Progenitor cell of endocrine pancreas (in vitro differentiated cells): ENCODE data around the gene RBM26. TPM values are rescaled to one million over a fixed set of nuclear protein-coding genes. Genes with fewer than 3 reads are reported as not detected.

ENCODE experiments used
- DNase-seq: peaks from one replicate; pipeline ENCODE4 v3.0.0; 2021; ENCODE audit warnings: low spot score; ENCODE audit not compliant: unreplicated experiment
- H3K27ac Mint-ChIP-seq: 2 replicates; pipeline ENCODE4 v1.8.0; 2021; ENCODE audit warnings: mild to moderate bottlenecking, moderate library complexity, mixed read lengths
- H3K27me3 Mint-ChIP-seq: 2 replicates; pipeline ENCODE4 v1.8.0; 2021; ENCODE audit warnings: mixed read lengths
- H3K36me3 Mint-ChIP-seq: 2 replicates; pipeline ENCODE4 v1.8.0; 2022; ENCODE audit warnings: mixed read lengths; ENCODE audit not compliant: insufficient read depth
- H3K4me1 Mint-ChIP-seq: 2 replicates; pipeline ENCODE4 v1.8.0; 2021; ENCODE audit warnings: low read depth, mixed read lengths
- H3K4me3 Mint-ChIP-seq: 2 replicates; pipeline ENCODE4 v1.8.0; 2021; ENCODE audit warnings: low read depth, mild to moderate bottlenecking, moderate library complexity, mixed read lengths
- H3K9me3 Mint-ChIP-seq: 2 replicates; pipeline ENCODE4 v1.8.0; 2021; ENCODE audit warnings: low read depth, mixed read lengths
- total RNA-seq: library from RNA; stranded (reverse); gene quantifications from 2 replicates; pipeline ENCODE4 v1.2.1, GENCODE V29; 2021
- TF ChIP-seq, protein P1 (sequence below): fragments of 200-600 bp; sonication (generic); IDR thresholded peaks from one replicate; pipeline ENCODE4 v1.5.0; 2021; ENCODE audit warnings: antibody characterized with exemption, mild to moderate bottlenecking; ENCODE audit not compliant: unreplicated experiment

Gene RBM26
- total RNA-seq, 1 donor from 2014 or later = 81.2 TPM

DNA sequence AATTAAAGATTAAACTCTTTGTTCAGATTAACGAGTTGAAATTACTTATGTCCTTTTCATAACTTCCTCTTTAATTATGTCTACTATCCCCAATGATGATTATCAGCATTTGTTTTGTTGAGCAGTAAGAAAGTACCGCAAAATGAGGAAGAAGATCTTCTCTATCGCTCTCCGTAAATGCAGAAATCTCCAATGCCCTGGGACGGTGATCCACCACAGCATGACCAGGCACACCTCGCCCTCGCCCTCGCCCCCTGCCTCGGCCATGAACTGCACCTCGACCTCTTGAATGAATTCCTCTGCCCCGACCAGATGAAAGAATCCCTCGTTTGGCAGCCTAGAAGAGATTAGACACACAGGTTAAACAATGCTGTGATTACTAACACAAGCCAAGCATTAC lies 69.1 kb downstream of the RBM26 start:
- TF ChIP-seq, protein P1, sequence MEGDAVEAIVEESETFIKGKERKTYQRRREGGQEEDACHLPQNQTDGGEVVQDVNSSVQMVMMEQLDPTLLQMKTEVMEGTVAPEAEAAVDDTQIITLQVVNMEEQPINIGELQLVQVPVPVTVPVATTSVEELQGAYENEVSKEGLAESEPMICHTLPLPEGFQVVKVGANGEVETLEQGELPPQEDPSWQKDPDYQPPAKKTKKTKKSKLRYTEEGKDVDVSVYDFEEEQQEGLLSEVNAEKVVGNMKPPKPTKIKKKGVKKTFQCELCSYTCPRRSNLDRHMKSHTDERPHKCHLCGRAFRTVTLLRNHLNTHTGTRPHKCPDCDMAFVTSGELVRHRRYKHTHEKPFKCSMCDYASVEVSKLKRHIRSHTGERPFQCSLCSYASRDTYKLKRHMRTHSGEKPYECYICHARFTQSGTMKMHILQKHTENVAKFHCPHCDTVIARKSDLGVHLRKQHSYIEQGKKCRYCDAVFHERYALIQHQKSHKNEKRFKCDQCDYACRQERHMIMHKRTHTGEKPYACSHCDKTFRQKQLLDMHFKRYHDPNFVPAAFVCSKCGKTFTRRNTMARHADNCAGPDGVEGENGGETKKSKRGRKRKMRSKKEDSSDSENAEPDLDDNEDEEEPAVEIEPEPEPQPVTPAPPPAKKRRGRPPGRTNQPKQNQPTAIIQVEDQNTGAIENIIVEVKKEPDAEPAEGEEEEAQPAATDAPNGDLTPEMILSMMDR = no peak
- H3K36me3 Mint-ChIP-seq = peaks cover 32% of the 10 kb centered on the region
- H3K27me3 Mint-ChIP-seq = no peaks in the 10 kb centered on the region
- no peak overlapping the region for H3K4me3 Mint-ChIP-seq
- H3K27ac Mint-ChIP-seq = peak overlapping the region; percentile 83
- DNase-seq = no peak
- H3K4me1 Mint-ChIP-seq = peaks cover 9% of the 10 kb centered on the region
- no peaks in the 10 kb centered on the region for H3K9me3 Mint-ChIP-seq

DNA sequence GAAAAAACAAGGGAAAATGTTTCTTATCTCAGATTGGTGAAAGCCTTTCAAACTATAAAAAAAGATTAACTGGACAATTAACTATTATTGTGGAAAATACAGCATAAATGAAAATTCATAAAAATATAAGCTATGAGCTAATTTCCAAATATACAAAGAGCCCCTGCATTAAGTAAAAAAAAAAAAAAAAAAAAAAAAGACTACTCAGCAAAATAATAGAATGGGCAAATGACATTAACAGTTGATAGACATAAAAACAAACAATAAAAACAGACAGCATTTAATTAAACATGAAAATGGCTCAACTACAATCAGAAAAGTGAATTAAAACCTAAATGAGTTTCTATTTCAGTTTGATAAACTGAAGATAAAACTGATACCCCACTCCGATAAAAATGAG lies 77.5 kb downstream of the RBM26 start:
- peaks cover 10% of the 10 kb centered on the region for H3K36me3 Mint-ChIP-seq

DNA sequence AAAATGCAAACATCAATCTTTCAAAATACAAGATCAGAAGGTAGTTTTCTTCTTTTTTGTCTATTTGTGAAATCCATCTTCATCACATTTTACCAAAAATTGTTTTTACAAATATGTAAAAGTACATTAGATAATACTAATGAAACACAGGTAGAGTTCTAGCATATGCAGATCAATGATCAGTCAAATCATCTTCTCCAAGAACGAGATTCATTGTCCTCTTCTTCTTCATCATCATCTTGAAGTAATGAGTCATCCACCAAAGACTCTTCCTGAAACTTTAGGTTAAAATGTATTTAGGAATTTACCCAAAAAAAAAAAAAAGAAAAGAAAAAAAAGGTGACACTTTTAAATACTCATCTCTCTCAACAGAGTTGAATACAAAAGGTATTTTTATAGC lies 85.6 kb downstream of the RBM26 start:
- peaks cover 13% of the 10 kb centered on the region for H3K36me3 Mint-ChIP-seq
- no peaks in the 10 kb centered on the region for H3K9me3 Mint-ChIP-seq
- H3K27me3 Mint-ChIP-seq = no peaks in the 10 kb centered on the region
- H3K4me1 Mint-ChIP-seq = no peaks in the 10 kb centered on the region
- TF ChIP-seq, protein P1 = no peak
- H3K4me3 Mint-ChIP-seq = no peak overlapping the region
- H3K27ac Mint-ChIP-seq = no peak overlapping the region
- DNase-seq = no peak

More for the DNA sequence above, 77.5 kb downstream of the RBM26 start:
- H3K27ac Mint-ChIP-seq = no peak overlapping the region
- TF ChIP-seq, protein P1 = no peak
- no peak for DNase-seq
- H3K9me3 Mint-ChIP-seq = no peaks in the 10 kb centered on the region
- H3K27me3 Mint-ChIP-seq = no peaks in the 10 kb centered on the region
- H3K4me3 Mint-ChIP-seq = no peak overlapping the region
- H3K4me1 Mint-ChIP-seq = no peaks in the 10 kb centered on the region

DNA sequence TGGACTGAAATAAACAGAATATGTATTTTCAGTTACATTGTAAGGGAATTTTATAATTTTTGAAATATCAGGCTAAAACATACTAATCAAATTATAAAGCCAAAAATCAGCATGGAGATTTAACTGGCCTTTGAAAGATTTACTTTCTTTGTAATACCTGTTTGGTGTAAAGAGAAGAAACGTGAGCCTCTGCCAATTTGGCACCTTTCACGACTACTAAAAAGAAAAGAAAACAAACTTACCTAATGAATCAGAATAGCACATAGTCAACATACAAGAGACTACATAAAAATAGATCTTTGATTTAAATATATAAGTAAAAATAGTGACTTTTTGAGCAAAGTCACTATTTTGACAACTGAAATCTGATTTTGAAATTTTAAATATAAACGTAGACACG lies 87.4 kb downstream of the RBM26 start:
- no peak overlapping the region for H3K4me3 Mint-ChIP-seq
- peaks cover 15% of the 10 kb centered on the region for H3K36me3 Mint-ChIP-seq
- H3K9me3 Mint-ChIP-seq = no peaks in the 10 kb centered on the region
- no peak overlapping the region for H3K27ac Mint-ChIP-seq
- DNase-seq = no peak
- no peaks in the 10 kb centered on the region for H3K27me3 Mint-ChIP-seq
- TF ChIP-seq, protein P1 = no peak
- H3K4me1 Mint-ChIP-seq = no peaks in the 10 kb centered on the region

DNA sequence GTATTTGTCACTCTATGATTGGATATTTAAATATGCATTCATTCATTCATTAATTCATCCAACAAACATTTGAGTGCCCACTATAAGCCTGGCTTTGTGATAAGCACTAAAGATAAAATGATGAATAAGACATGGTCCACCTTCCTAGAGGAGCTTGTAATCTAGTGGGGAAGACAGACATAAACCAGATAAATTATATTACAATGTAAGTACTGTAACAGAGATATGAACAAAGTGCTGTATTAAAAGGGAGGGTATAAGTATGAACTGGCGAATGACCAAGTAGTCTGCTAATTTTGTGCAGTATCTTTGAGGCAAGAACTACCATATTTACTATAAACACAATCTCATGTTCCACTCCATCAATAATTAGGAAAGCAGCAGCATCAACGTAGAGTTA lies 88.2 kb downstream of the RBM26 start:
- H3K36me3 Mint-ChIP-seq = peaks cover 15% of the 10 kb centered on the region
- no peak overlapping the region for H3K27ac Mint-ChIP-seq
- no peaks in the 10 kb centered on the region for H3K27me3 Mint-ChIP-seq
- no peak for DNase-seq
- no peaks in the 10 kb centered on the region for H3K9me3 Mint-ChIP-seq
- no peaks in the 10 kb centered on the region for H3K4me1 Mint-ChIP-seq
- TF ChIP-seq, protein P1 = no peak
- no peak overlapping the region for H3K4me3 Mint-ChIP-seq
